HG03060 (cell line): ENCODE data around the gene MCM3AP.
A peak's percentile ranks its signal among the peaks of the same experiment; 100 is the strongest.
"Not testable (repeated sequence)": the region's sequence is repeated elsewhere in the genome, so short reads cannot be mapped to it uniquely, and the experiment has no call there.

Experiments
- ATAC-seq: cut with Tn5 transposase; IDR thresholded peaks from one replicate; pipeline ENCODE4 v1.9.1; 2021; ENCODE audit warnings: low read depth, moderate number of reproducible peaks; ENCODE audit not compliant: unreplicated experiment

Gene MCM3AP

DNA sequence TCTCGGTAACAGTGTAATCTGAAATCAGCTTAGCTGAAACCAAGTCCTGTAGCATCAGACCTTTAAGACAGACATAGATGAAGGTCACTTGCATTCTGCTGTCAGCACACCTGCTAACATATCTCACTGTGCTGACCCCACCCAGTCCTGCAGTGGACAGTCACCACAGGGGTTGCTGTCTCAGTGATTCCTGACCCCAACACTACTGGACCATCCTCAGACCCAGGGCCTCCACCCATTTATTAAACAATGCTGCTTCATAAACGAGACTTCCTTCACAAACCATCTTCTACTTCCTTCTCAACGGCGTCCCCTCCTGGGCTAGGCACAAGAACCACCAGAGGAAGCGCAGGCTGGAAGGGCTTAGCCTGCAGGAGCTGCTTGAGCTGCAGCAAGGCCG lies 39.1 kb downstream of the MCM3AP start:
- ATAC-seq = no peak

DNA sequence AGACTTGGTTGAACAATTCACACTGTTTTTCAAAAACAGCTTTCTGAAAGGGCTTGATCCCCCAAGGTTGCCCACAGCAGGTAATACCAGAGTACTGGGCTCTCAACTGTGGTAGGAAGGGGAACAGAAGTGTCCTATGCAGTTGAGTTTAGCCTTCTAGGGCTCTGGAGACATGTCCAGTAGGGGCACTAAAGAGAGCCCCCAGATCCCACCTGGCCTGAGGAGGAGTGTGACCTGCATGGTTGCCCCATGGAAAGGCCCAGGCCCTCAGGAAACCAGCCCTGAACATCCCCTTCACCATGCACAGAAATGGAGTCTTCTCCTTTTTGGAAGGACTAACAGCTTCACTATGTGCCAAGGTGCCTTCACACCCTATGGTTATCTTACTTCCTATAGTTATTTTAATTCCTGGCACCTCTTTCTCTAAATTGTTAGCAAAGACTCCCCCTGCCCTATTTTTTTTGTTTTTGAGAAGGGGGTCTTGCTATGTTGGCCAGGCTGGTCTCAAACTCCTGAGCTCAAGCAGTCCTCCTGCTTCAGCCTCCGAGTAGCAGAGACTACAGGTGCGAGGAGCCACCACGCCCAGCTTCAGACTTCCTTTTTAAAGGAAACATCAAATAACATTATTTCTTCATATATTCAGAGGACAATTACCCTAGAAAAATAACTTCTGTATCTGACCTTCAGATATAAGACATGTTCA lies 40.0 kb downstream of the MCM3AP start:
- no peak for ATAC-seq

- ATAC-seq = no peak
Observed at GRCh38 chr21:46244602-46245001, 40.8 kb downstream of the MCM3AP start.

GRCh38 chr21:46243960-46244361 lies 41.5 kb downstream of the MCM3AP start:
- no peak for ATAC-seq

- ATAC-seq = no peak
Observed at GRCh38 chr21:46243325-46243724, 42.1 kb downstream of the MCM3AP start.

- ATAC-seq = not testable (repeated sequence)
Observed at GRCh38 chr21:46241577-46241976, 43.8 kb downstream of the MCM3AP start.

- ATAC-seq = no peak
Observed at GRCh38 chr21:46239817-46240325, 45.5 kb downstream of the MCM3AP start.

DNA sequence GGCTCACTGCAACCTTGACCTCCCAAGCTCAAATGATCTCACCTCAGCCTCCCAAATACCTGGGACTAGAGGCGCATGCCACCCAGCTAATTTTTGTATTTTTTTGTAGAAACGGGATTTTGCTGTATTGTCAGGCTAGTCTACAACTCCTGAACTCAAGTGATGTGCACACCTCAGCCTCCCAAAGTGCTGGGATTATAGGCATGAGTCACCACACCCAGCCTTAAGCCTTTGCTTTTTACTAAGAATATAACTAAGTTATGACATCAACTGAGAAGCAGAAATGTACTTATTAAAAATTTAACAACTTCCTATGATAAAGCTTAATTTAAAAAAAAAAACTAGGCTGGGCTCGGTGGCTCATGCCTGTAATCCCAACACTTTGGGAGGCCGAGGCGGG lies 47.9 kb downstream of the MCM3AP start:
- ATAC-seq = no peak

DNA sequence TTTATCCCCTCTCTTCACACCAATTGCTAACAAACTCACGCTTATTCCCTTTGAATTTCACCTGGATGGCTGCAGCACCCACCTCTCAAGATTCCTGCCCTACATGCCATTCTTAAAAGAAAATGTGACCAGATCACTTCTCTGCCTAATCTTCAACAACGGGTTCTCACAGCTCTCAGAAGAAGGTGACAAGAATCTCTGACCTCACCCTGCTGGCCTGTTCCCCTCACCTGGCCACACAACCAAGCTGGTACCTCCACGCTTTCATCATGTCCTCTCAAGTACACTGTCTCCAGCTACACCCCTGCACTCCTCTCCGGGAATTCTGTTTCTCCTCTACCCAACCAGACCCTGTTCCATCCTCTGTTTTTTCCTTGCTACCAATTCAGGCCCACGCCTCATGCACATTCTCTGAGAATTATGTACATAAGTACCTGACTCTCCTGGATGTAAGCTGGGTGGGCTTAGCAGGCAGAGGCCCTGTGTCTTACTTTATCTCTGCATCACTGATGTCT lies 50.9 kb downstream of the MCM3AP start:
- ATAC-seq = no peak

- ATAC-seq = no peak
Observed at GRCh38 chr21:46229923-46230260, 55.5 kb downstream of the MCM3AP start.

GRCh38 chr21:46229133-46229922 lies 56.1 kb downstream of the MCM3AP start:
- no peak for ATAC-seq

DNA sequence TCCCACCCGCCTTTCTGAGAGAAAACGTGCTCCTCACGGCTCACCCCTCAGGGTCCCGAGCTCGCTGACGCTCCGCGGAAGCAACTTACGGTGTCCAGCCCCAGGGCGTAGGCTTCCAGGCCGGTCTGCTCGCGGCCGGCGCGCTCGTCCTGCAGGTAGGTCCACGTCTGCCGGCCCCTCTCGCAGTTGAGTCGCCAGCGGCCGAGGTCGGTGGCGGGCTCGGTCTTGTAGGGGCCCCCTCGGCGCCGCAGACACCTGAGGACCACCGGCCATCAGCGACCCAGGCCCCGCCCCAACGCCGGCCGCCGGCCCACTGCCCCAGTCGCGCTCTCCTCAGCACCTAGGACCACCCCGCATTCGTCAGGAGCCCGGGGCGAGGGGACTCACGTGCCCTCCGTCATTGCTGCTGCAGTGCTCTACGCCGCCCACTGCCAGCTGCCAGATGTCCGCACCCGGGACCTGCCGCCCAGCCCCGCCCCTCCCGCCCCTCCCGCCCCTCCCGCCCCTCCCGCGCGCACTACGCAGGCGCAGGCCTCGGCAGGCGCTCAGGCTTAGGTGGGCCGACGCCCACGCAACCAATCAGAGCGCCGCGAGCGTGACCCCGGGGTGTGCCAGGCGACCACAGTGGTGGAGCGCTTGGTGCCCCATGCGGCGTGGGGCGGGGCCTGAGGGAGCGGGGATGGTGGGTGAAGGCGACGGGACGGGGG lies 56.9 kb downstream of the MCM3AP start, which contains the start of gene LSS:
Gene LSS (minus strand): TSS at position 430 of the 707 bp plus-strand sequence. CDS start 29 bp downstream, at position 401.
- peak; percentile 51 for ATAC-seq

- ATAC-seq = no peak
Observed at GRCh38 chr21:46227811-46228344, 57.5 kb downstream of the MCM3AP start.

- ATAC-seq = no peak
Observed at GRCh38 chr21:46226920-46227599, 58.4 kb downstream of the MCM3AP start.

- ATAC-seq = no peak
Observed at GRCh38 chr21:46226146-46226545, 59.3 kb downstream of the MCM3AP start.

DNA sequence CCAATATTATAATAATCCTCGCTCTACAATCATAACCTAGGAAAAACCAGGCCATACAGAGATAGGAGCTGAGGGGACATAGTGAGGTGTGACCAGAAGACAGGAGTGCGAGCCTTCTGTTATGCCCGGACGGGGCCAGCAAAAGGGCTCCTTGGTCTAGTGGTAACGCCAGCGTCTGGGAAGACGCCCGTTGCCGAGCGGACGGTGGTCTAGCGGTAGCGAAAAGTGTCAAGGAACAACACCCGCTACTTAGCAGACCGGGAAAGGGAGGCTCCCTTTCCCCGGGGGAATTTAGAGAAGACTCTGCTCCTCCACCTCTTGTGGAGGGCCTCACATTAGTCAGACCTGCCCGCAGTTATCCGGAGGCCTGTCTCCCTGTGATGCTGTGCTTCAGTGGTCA lies 61.8 kb downstream of the MCM3AP start:
- not testable (repeated sequence) for ATAC-seq

- ATAC-seq = no peak
Observed at GRCh38 chr21:46223217-46223616, 62.2 kb downstream of the MCM3AP start.

DNA sequence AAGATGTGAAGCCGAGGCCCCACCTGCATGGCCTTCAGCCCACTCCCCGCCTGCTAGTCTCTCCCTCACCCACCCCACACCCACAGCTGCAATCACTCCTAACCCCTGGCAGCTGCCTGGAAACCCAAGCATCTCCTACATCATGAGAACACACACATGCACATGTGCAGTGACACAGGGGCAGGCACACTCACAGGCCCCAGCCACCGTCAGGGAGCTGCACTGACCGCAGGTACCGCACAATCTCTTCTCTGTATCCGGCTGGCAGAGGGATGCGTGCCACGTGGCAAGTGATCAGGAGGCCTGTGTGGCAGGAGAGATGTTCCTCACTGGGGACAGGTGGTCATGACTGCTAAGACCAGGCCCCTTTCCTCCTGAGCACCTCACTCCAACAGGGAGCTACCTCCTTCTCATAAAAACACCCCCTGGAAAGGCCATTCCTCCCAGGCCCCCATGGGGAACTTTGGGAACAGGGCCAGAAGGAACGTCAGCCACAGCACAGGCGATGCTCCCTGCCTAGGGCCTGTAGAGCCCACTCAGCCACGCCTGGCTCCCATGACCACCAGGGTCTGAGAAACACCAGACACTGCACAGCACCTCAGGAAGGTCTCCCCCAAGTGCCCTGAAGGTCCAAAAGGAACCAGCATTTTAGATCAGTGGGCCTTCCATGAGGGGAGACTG lies 62.8 kb downstream of the MCM3AP start:
- ATAC-seq = no peak

DNA sequence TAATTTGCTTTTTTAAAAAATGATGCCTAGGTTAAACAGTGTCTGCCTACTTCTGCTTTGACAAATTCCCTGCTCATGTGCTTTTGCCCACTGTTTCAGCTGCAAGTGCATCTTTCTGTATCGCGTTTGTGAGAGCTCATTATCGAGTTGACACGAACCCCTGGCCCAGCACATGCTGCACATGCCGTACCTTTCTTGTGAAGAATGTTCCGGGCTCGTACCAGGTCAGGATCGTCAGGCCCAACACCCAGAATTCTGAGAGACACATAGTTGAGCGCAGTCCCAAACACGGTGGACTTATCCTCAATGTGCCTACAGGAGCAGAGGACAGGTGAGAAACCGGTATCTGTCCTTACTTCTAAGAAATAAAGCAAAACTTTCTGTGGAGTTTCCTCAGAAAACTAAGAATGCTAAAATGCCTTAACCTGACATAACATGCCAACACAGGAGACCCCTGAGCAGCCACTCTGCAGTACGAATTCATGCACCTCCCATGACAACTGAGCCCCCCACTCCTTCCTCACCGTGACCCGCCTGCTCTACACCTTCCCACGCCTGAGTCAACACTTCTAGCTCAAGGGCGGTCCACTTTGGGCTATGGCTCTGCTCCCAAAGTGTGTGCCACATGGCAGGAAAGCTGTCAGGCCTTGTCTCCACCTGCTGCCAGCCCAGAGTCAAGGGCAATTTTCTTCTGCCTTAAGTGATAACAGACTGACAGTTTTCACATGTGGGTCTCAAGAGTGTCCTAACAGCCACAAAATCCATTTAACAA lies 63.6 kb downstream of the MCM3AP start:
- no peak for ATAC-seq
